HG03175 (cell line): Measurements from ENCODE around the gene GGT6.
"Not testable (repeated sequence)": the region's sequence is repeated elsewhere in the genome, so short reads cannot be mapped to it uniquely, and the experiment has no call there.

Experiments
- ATAC-seq: cut with Tn5 transposase; IDR thresholded peaks from one replicate; pipeline ENCODE4 v1.9.1; 2021; ENCODE audit warnings: mild to moderate bottlenecking, moderate library complexity; ENCODE audit not compliant: unreplicated experiment

GGT6 gene, protein sequence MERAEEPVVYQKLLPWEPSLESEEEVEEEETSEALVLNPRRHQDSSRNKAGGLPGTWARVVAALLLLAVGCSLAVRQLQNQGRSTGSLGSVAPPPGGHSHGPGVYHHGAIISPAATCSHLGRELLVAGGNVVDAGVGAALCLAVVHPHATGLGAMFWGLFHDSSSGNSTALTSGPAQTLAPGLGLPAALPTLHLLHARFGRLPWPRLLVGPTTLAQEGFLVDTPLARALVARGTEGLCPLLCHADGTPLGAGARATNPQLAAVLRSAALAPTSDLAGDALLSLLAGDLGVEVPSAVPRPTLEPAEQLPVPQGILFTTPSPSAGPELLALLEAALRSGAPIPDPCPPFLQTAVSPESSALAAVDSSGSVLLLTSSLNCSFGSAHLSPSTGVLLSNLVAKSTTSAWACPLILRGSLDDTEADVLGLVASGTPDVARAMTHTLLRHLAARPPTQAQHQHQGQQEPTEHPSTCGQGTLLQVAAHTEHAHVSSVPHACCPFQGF

DNA sequence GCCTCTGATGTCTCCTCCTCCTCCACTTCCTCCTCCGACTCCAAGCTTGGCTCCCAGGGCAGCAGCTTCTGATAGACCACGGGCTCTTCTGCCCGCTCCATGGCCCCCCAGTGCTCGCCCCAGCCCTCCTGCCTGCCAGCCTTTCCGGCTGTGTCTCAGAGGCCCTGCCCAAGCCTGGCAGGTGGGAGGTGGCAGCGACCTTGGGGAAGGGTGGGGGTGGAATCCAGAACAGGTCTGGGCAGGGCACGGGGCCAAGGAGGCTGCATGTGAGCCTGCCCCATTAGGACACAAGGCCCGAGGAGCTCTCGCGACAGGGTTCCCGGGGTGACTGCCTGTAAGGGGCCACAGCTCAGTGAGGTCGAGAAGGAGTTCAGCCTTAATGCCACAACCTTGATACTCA is at the start of gene GGT6:
Gene GGT6, minus strand, starts transcription at position 157 of the 400 bp plus-strand sequence. Its CDS starts 56 bp downstream, at position 101.
- no peak for ATAC-seq

DNA sequence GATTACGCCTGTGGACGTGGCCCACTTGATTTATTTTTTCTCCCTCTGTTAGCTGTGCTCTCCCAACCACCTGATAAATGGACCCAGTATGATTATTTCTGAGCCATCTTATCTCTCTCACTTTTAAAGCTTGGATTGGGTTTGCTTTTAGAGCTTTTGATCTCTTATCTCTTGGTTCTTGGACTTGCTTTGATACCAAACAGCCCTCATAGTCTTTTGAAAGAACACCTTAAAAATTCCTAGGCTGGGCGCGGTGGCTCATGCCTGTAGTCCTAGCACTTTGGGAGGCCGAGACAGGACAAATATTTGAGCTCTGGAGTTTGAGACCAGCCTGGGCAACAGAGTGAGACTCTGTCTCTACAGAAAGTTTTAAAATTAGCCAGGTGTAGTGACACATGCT is 49.8 kb upstream of the GGT6 start:
- no peak for ATAC-seq

DNA sequence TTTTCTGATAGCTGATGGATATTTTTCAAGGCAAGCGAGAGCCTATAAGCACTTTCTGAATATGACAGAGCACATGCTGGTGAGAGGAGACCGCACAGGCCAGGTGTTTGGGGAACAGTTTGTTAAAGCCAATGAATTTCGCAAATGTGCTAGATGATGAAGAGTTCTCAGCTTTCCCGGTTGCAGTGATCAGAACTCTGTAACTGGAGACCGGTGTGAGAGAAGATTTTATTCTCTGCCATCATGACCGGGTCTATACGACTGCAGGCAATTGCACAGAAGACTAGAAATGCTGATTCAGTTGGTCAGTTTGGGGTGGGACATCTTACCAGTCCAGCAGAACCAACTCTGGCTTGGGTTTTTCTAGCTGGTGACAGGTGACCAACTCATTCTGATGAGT is 49.4 kb upstream of the GGT6 start:
- no peak for ATAC-seq

DNA sequence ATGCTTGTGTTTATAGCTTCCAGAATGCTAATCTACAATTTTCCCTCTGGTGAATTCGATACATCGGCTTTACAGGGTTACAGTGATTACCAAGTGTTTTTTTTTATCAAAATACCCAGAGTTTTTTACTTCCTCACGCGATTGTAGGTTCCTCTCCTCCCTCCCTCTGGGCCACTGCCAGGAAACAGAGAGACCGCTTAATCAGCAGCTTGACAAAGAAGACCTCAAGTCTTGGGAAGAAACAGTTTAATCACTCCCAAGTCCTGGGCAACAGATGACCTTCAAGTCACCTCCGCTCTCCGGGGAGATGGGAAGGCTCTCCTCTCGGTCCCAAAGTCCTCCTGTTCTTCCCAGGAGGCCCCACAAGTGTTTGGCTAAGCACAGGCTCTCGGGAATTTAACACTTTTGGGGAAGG is 47.4 kb upstream of the GGT6 start:
- ATAC-seq, result no peak

DNA sequence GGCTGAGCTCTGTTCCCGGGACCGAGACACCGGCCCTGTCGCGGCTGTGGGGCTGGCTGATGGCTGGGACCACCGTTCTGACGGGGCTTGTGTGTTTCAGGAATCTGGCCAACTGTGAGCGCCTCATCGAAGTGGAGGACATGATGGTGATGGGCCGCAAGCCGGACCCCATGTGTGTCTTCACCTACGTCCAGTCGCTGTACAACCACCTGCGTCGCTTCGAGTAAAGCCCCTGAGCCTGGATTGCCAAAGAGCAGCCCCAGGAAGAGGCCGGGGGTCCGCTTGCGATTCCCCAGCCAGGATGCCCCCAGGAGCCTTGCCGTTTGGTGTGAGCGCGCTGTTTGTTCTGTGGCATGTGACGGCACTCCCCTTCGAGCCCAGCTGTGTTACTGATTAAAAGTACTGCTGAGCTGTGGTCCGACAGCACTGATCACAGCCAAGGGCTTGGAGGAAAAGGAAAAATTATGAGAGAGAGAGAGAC is 46.9 kb upstream of the GGT6 start:
- ATAC-seq, result no peak

DNA sequence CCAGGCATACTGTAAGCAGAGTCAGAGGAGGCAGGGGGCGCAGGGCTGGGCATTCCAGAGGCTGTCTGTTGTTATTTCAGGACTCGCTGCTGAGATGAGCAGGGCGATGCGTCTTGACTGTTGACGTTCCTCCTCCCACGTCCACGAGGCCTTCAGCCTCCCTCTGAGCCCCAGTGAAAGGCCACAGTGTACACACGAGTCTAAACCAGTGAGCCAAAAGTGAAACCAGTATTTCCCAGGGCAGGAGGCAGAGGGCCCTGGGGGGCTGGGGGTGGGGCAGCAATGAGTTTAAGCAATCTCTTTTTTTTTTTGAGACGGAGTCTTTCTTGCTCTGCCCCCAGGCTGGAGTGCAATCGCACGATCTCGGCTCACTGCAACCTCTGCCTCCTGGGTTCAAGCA is 45.4 kb upstream of the GGT6 start:
- ATAC-seq, result no peak

DNA sequence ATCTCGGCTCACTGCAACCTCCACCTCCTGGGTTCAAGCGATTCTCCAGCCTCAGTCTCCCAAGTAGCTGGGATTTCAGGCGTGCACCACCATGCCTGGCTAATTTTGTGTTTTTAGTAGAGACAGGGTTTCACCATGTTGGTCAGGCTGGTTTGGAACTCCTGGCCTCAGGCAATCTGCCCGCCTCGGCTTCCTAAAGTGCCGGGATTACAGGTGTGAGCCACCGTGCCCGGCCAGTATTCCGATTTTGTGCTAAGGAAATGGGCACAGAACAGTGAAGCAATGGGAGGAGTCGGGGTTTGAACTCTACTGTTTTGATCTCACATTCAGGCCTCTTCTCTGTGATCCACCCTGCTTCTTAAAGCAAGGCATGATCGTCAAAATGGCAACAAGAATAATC is 44.4 kb upstream of the GGT6 start:
- not testable (repeated sequence) for ATAC-seq

DNA sequence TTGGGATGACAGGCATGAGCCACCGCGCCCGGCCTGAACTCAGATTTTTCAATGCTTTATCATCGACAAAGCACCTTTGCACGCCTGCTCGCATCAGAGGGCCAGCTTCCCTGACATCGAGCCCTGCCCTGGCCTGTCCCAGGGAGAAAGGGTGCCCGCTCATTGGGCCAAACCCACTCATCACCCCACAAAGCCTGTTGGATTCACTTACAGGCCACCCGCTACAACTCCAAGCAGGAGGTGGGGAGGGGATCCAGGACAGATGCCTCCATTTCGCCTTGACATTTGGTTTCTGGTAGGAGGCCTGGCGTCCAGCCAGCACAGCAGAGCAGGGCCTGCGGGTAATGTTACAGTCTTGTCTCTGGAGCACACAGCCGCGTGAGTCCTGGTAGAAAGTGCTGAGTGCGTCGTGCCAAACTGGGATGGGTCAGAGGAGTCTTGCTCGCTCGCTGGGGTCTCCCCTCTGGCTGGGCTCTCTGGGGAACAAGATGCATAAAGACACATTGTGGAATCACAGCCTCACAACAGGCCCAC is 43.8 kb upstream of the GGT6 start:
- no peak for ATAC-seq

DNA sequence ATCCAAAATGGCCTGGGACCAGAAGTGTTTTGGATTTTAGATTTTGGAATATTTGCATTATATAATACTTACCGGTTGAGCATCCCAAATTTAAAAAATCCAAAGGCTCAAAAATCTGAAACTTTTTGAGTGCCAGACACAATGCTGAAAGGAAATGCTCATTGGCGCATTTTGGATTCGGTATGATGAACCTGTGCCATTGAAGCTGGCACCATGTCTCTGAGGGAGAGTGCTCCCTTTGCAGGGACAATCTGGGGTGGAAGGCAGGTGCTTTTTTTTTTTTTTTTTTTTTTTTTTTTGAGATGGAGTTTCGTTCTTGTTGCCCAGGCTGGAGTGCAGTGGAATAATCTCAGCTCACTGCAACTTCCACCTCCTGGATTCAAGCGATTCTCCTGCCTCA is 41.7 kb upstream of the GGT6 start:
- no peak for ATAC-seq

DNA sequence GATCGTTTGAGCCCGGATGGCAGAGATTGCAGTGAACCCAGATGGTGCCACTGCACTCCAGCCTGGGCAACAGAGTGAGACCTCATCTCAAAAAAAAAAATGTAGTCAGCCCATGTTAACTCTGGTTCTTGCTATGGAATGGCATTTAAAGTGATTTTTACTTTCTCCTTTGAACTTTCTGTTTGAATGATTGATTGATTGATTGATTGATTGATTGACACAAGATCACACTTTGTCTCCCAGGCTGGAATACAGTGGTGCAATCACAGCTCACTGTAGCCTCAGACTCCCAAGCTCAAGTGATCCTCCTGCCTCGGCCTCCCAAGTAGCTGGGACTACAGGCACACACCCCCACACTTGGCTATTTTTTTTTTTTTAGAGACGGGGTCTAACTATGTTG is 40.9 kb upstream of the GGT6 start:
- no peak for ATAC-seq

DNA sequence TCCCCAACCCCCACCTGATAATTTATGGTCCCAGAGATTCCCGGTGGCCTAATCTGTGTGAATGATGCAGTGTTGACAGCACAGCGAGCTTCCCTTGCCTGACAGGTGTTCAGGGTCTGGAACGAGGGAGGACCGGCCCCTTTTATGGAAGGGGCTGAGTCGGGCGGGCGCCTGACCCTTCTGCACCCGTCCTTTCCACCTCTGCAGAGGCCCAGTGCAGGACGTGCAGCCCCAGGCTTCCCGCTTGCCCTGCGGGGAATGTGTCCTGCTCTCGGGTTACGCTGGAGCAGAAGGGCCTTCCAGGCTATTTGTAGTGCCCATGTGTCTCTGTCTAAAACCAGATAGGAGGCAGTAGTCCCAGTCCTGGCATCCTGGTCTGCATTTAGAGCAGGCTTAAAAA is 40.2 kb upstream of the GGT6 start:
- ATAC-seq, result no peak

DNA sequence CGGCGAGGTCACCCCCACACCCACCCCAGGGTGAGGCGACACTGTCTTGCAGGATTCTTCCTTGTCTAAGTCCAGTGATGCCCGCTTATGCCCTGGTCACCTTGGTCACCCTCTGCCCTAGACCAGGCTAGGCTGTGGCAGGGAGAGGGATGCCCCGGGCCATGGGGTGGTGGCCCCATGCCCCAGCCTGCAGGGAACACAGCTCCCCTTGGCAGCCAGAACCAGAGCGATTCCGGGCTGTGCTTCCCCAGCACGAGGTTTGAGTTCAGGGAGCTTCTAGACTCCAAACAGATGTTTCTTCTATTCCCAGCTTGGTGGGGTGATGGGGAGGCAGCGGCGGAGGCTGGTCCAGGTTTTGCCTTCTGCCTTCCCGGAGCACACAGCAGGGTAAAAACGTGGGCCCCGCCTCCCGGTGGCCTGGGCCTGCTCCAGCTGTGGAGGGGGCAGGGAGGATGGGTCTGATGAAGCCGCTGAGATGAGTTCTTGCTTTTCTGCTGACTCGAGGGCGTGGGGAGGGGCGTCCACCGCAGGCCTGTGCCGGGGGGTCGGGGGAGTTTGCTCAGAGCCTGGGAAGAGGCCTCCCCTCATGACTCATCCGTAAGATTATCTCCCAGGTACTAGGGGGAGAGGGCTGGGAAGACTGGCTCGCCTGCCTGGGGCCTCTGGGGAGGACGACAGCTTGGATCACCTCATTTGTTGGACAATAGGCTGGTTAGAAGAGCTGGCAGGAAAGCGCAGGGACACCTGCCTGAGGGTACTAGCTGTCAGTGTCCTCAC is 39.3 kb upstream of the GGT6 start:
- no peak for ATAC-seq

DNA sequence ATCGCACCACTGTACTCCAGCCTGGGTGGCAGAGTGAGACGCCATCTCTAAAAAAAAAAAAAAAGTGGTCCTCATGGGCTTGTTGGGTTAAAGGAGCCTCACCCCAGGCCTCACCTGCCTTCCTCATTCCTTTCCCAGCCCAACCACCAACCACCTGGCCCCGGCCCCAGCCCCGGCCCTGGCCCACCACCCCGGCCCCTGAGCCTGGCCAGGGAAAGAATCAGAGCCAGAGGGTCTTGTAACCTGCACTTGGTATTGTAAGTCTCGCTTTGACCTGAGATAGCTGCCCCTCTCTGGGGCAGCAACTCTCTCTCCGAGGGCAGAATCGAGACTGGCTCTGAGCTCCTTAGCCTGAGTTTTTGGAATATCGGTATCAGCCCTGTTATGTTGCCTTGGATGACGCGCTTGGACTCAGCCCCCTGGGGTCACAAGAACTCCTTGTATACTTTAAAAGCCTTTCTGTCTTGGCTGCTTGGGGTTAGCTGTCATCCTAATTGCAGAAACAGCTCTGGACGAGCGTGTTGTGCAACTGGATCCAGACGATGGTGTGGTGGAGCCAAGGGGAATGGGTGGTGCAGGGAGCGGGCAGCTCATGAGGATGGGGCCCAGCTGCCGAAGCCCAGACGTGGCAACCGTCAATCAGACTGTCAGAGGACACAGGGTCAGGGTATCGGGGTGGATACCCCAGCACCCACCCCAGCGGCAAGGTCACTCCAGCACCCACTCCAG is 38.6 kb upstream of the GGT6 start:
- no peak for ATAC-seq

DNA sequence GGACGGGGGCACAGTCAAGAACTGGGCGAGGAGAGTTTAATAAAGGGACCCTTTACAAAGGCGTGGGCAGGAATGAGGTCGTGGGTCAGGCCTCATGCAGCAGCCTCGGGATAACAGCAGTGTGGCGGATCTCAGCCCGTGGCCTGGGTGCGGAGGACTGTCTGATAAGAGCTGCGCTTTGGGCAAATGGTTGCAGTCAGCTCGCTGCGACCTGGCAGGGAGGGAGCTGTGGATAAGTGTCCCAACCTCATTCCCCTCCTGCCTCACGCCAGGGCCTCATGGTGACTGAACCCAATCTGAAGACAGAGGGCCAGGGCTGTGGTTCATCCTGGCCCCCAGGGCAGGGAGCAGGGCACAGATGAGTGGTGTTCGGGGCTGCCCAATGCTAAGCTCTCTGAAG is 37.6 kb upstream of the GGT6 start:
- no peak for ATAC-seq

DNA sequence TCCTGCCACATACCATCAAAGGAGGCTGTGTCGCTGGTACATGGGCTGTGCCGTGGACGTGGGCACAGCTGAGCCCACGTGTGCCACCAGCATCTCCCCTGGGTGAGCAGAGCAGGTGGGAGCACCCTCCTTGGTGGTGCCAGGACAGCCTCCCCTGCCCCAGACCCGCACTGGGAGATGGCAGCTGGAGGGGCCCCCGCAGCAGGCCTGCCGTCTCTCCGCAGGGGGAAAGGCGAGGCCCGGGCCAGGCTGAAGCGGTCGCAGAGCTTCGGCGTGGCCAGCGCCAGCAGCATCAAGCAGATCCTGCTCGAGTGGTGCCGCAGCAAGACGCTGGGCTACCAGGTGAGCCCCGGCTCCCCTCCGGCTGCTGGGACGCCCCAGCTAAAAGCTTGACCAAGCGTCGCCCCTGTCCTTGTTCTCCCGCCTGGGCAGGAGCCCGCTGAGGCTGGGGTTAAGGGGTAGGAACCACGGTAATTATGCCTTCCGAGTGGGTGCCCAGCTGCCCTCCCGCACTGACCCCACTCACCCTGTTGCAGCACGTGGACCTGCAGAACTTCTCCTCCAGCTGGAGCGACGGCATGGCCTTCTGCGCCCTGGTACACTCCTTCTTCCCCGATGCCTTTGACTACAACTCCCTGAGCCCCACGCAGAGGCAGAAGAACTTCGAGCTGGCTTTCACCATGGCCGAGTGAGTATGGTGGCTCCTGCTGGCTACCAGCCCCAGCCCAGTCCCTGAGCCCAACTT is 36.4 kb upstream of the GGT6 start:
- no peak for ATAC-seq

DNA sequence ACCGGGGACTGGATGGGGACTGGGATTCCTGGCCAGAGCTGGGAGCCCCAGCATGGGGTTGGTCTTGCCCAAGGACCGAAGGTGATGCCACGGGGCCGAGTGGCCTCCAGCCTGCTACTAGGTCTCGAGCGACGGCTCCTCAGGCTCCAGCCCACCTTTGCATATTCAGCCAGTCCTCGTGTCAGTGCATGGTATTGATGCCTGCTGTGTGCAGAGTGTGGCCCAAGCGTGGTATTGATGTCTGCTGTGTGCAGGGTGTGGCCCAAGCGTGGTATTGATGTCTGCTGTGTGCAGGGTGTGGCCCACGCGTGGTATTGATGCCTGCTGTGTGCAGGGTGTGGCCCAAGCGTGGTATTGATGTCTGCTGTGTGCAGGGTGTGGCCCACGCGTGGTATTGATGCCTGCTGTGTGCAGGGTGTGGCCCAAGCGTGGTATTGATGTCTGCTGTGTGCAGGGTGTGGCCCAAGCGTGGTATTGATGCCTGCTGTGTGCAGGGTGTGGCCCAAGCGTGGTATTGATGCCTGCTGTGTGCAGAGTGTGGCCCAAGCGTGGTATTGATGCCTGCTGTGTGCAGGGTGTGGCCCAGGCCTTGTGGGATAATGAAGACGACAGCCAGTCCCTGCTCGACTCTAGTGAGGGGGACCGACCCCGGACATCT is 35.4 kb upstream of the GGT6 start:
- not testable (repeated sequence) for ATAC-seq

DNA sequence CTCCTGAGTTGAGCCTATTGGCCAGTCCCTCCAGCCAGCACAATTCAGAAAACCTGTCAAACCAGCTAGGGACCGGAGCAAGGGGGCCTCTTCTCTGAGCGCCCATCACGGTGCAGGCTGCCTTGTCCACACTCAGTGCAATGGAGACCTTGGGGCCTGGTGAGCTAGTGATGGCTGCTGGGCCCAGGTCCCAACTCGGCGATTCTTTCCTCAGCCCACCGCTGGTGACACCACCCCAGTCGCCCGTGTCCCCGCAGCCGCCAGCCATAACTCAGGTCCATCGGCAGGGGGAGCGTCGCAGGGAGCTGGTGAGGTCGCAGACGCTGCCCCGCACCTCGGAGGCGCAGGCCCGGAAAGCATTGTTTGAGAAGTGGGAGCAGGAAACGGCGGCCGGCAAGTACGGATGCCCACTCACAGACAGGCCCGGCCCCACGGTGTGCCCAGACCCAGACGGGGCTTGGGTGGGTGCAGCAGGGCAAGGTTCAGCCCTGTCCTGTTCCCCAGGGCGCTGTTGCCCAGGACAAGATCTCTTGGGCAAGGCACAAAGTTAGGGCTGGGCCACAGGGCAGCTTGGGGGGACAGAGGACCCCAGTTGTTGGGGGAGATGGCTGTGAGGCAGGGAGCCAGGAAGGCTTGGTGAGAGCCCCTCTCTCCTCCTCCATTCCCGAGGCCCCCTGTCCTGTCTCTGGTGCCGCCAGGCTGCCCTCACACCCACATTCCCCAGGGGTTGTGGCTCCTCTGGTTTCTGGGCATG is 34.7 kb upstream of the GGT6 start:
- no peak for ATAC-seq

DNA sequence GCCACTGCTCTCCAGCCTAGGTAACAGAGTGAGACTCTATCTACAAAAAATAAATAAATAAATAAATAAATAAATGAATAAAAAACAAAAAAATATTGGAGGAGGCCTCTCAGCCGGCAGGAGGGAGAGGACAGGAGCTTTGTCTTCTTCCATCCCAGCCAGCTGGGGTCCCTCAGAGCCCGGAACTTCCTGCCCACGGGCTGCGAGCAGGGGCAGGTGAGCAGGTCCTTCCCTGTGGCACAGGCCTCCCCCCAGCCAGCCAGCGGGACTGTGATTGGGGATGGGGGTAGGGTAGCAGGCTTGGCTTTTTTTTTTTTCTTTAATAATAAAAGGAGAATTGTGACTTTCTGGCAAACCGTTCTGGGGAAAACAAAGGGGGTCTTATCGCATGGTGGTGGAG is 34.0 kb upstream of the GGT6 start:
- ATAC-seq, result no peak

DNA sequence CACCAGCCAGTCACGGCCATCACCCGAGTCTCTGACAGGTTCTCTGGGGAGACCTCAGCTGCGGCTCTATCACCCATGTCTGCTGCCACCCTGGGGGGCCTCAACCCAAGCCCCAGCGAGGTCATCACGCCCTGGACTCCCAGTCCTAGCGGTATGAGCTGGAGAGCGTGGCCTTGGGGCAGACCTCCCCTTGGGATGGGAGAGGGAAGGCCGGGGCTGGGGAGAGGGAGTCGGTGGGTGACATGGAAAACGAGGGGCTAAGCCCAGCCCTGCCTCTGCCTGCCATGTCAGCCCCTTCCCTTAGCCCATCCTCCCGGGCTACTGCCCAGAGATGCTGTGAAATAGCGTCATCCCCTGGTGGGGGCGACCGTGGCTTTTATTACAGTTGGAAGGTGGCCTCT is 32.6 kb upstream of the GGT6 start:
- ATAC-seq, result no peak
